HEK293T (cell line): ENCODE results near the gene NECTIN1.

Source experiments
- BHLHE40 ChIP-seq: fragments of 450-650 bp; IDR thresholded peaks from 2 replicates; pipeline ENCODE4 v1.6.1; 2016; ENCODE audit warnings: mild to moderate bottlenecking, moderate library complexity, borderline replicate concordance
- ELF4 ChIP-seq: fragments of 450-650 bp; IDR thresholded peaks from 2 replicates; pipeline ENCODE4 v1.6.1; 2017; ENCODE audit warnings: antibody characterized with exemption
- FOXK2 ChIP-seq: fragments of 450-650 bp; IDR thresholded peaks from 2 replicates; pipeline ENCODE4 v1.6.1; 2016; ENCODE audit warnings: mild to moderate bottlenecking
- FOXM1 ChIP-seq: fragments of 450-650 bp; IDR thresholded peaks from 2 replicates; pipeline ENCODE4 v1.6.1; 2017; ENCODE audit warnings: mild to moderate bottlenecking, borderline replicate concordance
- HDGF ChIP-seq: fragments of 450-650 bp; IDR thresholded peaks from 2 replicates; pipeline ENCODE4 v1.6.1; 2017; ENCODE audit warnings: antibody characterized with exemption, borderline replicate concordance
- LEF1 ChIP-seq: fragments of 450-650 bp; IDR thresholded peaks from 2 replicates; pipeline ENCODE4 v1.6.1; 2017; ENCODE audit warnings: mild to moderate bottlenecking, borderline replicate concordance
- SUZ12 ChIP-seq: fragments of 450-650 bp; IDR thresholded peaks from 2 replicates; pipeline ENCODE4 v1.6.1; 2016; ENCODE audit warnings: mild to moderate bottlenecking
- TARDBP ChIP-seq: fragments of 450-650 bp; IDR thresholded peaks from 2 replicates; pipeline ENCODE4 v1.6.1; 2016
- TF ChIP-seq, protein P1 (sequence below): fragments of 450-650 bp; IDR thresholded peaks from 2 replicates; pipeline ENCODE4 v1.6.1; 2016

DNA sequence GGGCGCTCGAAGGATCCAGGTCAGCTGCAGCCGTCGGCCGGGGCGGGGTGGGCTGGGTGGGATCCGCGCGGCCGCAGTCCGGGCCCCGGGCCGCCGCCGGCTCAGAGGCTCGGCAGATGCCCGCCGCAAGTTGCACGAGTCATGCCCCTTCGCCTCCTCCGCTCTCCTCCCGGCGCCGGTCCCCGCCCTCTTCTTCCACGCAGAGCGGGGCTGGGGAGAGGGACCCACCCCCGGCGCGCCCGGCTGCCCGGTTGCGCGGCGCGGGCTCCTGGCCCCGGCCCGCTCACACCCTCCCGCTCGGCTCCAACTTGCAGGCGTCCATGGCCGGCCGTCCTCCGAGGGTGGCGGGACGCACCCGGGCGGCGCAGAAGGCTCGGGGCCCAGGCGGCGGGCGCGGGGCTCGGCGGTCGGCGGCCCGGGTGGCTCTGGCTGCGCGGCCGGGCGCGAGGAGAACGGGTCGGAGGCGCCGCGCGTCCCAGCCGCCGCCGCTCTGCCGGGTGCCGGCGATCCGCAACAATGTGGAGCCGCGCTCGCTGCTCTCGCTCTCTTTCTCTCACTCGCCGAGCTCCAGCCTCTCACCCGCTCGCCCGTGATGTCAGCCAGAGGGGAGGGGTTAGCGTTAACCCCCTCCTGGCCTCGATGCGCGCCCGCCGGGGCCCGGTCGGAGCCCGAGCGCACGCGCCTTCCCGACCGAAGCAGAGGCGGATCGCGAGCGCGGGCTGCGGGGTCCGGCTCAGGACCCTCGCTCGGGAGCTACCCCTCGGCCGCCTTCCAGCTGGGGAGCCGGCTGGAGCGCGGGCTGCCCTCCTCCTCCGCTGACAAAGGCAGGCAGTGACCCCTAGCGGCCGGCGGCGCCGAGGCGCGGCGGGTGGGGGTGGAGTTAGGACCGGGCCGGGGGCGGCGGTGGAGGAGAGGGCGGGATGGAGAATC, at the start of gene NECTIN1:
- 0 out of 2 replicates have a peak, but pooled peaks have one; percentile 7 for TF ChIP-seq FOXM1
- no peak for TF ChIP-seq SUZ12
- TF ChIP-seq ELF4 = no peak
- no peak for TF ChIP-seq BHLHE40
- TF ChIP-seq LEF1 = no peak
- TF ChIP-seq, protein P1, sequence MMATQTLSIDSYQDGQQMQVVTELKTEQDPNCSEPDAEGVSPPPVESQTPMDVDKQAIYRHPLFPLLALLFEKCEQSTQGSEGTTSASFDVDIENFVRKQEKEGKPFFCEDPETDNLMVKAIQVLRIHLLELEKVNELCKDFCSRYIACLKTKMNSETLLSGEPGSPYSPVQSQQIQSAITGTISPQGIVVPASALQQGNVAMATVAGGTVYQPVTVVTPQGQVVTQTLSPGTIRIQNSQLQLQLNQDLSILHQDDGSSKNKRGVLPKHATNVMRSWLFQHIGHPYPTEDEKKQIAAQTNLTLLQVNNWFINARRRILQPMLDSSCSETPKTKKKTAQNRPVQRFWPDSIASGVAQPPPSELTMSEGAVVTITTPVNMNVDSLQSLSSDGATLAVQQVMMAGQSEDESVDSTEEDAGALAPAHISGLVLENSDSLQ = no peak
- TF ChIP-seq HDGF = no peak
- no peak for TF ChIP-seq TARDBP
- no peak for TF ChIP-seq FOXK2
